Nephron progenitor cell (in vitro differentiated cells): ENCODE data around the gene GRIN1.
A peak's percentile ranks its signal among the peaks of the same experiment; 100 is the strongest.

Experiments
- DNase-seq: peaks from one replicate; pipeline ENCODE4 v3.0.0; 2021
- H3K27ac Mint-ChIP-seq: 2 replicates; pipeline ENCODE4 v1.8.0; 2021; ENCODE audit warnings: mild to moderate bottlenecking, moderate library complexity, mixed read lengths
- H3K27me3 Mint-ChIP-seq: 2 replicates; pipeline ENCODE4 v1.8.0; 2021; ENCODE audit warnings: mild to moderate bottlenecking, low read depth, mixed read lengths; ENCODE audit not compliant: poor library complexity
- H3K36me3 Mint-ChIP-seq: 2 replicates; pipeline ENCODE4 v1.8.0; 2021; ENCODE audit warnings: low read depth, mixed read lengths
- H3K4me1 Mint-ChIP-seq: 2 replicates; pipeline ENCODE4 v1.8.0; 2021; ENCODE audit warnings: mixed read lengths
- H3K4me3 Mint-ChIP-seq: 2 replicates; pipeline ENCODE4 v1.8.0; 2021; ENCODE audit warnings: mild to moderate bottlenecking, moderate library complexity, mixed read lengths
- H3K9me3 Mint-ChIP-seq: 2 replicates; pipeline ENCODE4 v1.8.0; 2021; ENCODE audit warnings: mild to moderate bottlenecking, moderate library complexity, mixed read lengths
- TF ChIP-seq, protein P1 (sequence below): fragments of 200-600 bp; sonication (generic); IDR thresholded peaks from 2 replicates; pipeline ENCODE4 v1.5.0; 2021; ENCODE audit warnings: antibody characterized with exemption

GRIN1 gene

DNA sequence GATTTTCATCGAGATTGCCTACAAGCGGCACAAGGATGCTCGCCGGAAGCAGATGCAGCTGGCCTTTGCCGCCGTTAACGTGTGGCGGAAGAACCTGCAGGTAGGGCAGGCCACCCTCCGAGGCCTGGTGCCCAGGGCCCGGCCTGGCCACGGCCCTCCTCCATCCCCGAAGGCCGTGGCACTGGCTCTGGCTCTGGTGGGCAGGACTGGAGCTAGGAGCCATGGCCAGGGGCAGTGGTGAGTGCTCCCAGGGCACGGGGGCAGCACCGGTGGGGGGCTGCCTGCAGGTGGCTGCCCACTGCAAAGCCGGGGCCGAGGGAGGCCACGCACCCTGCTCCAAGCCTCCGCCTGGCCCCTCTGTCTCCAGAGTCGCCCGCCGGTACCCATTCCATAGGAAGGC is 24.9 kb downstream of the GRIN1 start:
- TF ChIP-seq, protein P1, sequence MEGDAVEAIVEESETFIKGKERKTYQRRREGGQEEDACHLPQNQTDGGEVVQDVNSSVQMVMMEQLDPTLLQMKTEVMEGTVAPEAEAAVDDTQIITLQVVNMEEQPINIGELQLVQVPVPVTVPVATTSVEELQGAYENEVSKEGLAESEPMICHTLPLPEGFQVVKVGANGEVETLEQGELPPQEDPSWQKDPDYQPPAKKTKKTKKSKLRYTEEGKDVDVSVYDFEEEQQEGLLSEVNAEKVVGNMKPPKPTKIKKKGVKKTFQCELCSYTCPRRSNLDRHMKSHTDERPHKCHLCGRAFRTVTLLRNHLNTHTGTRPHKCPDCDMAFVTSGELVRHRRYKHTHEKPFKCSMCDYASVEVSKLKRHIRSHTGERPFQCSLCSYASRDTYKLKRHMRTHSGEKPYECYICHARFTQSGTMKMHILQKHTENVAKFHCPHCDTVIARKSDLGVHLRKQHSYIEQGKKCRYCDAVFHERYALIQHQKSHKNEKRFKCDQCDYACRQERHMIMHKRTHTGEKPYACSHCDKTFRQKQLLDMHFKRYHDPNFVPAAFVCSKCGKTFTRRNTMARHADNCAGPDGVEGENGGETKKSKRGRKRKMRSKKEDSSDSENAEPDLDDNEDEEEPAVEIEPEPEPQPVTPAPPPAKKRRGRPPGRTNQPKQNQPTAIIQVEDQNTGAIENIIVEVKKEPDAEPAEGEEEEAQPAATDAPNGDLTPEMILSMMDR, result no peak
- no peaks in the 10 kb centered on the region for H3K9me3 Mint-ChIP-seq
- no peaks in the 10 kb centered on the region for H3K36me3 Mint-ChIP-seq
- H3K27me3 Mint-ChIP-seq, result peaks cover 100% of the 10 kb centered on the region
- no peaks in the 10 kb centered on the region for H3K4me1 Mint-ChIP-seq
- peak overlapping the region; percentile 71 for H3K4me3 Mint-ChIP-seq
- DNase-seq, result no peak
- H3K27ac Mint-ChIP-seq, result no peak overlapping the region

DNA sequence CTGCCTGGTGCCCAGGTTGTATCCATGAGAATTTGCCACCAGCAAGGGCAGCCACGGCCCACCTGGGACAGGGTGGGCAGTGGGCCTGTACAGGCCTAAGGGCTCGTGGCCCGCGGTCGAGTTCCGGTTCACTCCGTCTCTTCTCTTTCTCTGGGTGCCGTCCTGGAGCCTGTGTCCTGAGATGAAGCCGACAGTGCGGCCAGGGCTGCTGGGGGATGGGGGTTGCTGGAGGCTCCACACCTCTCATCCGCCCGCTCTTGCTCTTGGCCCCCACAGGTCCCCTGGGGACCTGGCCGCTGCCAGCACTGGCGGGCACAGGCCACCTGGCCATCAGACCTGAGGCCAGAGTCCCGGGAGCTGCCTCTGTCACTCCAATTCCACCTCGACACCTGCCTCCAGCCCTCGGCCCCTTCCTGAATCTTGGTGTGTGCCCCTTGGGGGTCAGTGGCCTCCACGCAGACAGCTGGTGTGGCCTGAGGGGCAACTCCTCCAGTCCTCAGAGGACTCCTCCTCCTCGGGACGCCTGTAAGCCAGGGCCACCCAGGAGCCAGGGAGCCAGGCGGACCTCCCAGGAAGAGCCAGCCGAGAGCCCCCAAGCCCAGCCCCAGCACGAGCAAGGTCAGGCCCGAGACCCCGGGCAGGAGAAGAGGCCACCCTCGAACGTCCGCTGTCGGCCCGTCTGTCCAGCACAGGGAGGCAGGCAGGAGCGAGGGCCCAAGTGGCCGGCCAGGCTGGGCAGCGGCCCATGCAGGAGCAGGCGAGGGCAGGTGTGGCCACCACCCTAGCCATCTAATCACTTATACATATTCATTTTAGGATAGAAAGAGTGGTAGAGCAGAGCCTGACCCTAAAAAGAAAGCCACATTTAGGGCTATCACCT is 25.7 kb downstream of the GRIN1 start:
- Mint-ChIP-seq H3K9me3 (no peaks in the 10 kb centered on the region), H3K4me3 (no peak overlapping the region), H3K27ac (no peak overlapping the region), H3K4me1 (no peaks in the 10 kb centered on the region), H3K36me3 (no peaks in the 10 kb centered on the region), H3K27me3 (peaks cover 95% of the 10 kb centered on the region)
- TF ChIP-seq, protein P1, result no peak
- no peak for DNase-seq

DNA sequence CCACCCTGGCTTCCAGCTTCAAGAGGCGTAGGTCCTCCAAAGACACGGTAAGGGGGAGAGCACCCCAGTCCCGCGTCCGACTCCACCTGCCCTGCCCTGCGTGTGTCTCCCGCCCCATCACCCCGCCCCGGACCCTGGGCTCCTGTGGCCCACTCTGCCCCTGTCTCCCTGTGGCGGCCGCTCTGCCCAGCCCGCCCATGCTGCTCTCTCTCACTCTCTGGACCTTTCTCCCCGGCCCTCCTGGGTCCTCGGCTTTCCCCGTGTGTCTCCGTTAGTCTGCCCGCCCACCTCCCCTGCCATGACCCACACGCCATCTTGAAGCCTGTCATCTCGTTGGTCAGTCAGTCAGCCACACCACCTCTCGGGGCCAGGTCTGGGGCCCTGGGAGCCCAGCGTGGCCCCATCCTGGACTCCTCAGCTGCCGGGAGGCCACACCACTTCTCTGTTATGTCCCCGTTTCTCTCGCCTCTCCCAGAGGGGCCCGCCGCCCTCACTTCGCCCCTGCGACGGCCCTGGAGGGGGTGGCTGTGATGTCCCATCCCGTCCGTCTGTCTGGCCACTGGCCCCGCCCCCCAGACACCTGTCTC is 26.4 kb downstream of the GRIN1 start:
- no peak overlapping the region for H3K4me3 Mint-ChIP-seq
- no peaks in the 10 kb centered on the region for H3K9me3 Mint-ChIP-seq
- no peaks in the 10 kb centered on the region for H3K4me1 Mint-ChIP-seq
- TF ChIP-seq, protein P1, result no peak
- H3K27me3 Mint-ChIP-seq, result peaks cover 94% of the 10 kb centered on the region
- H3K36me3 Mint-ChIP-seq, result no peaks in the 10 kb centered on the region
- no peak for DNase-seq
- H3K27ac Mint-ChIP-seq, result no peak overlapping the region

DNA sequence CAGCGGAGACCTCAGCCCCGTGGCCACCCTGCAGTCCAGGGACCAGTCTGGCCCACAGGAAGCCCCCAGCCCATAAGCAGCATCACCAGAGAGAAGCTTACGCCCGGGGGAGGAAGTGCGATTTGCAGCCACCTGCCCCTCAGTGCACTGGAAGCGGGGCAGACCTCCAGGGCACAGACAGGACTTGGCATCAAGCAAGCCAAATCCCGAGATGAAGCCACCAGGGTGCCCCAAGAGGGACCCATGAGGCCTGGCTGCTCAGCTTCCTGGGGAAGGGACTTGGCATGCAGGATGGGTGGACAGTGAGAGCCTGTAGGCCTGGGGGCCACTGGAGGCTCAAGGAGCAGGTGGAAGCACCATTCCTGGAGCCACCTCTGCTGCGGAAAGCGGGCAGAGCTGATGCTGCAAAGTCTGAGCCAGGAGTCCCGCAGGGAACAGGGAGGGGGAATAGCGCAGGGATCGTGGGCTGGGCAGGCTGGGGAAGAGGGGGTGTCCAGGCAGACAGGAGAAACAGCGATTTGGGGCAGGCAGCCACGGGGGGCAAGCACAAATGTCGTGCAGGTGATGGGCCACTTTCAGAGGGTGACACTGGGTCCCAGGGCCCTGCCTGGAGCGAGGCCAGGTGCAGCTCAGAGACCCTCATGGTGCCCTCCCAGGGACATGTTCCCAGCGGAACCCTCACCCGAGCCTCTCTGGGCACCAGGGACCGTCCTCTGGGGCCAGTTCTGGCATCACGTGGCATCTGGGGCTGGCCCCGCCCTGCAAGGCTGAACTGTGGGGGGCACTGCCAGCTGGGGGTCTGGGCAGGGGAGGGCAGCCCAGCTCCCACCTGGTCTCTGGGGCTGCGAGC is 27.7 kb downstream of the GRIN1 start:
- no peaks in the 10 kb centered on the region for H3K9me3 Mint-ChIP-seq
- DNase-seq, result no peak
- TF ChIP-seq, protein P1, result no peak
- H3K4me1 Mint-ChIP-seq, result no peaks in the 10 kb centered on the region
- no peaks in the 10 kb centered on the region for H3K36me3 Mint-ChIP-seq
- H3K27ac Mint-ChIP-seq, result no peak overlapping the region
- peaks cover 94% of the 10 kb centered on the region for H3K27me3 Mint-ChIP-seq
- H3K4me3 Mint-ChIP-seq, result no peak overlapping the region

DNA sequence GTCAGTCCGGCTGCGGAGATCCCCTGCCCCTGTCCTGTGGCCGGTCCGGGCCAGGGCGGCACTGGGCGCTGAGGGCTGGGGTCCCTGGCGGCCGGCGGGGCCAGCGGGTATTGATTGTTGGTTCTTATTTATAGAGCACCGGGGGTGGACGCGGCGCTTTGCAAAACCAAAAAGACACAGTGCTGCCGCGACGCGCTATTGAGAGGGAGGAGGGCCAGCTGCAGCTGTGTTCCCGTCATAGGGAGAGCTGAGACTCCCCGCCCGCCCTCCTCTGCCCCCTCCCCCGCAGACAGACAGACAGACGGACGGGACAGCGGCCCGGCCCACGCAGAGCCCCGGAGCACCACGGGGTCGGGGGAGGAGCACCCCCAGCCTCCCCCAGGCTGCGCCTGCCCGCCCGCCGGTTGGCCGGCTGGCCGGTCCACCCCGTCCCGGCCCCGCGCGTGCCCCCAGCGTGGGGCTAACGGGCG is 28.4 kb downstream of the GRIN1 start:
- H3K9me3 Mint-ChIP-seq, result no peaks in the 10 kb centered on the region
- no peaks in the 10 kb centered on the region for H3K4me1 Mint-ChIP-seq
- DNase-seq, result no peak
- peaks cover 94% of the 10 kb centered on the region for H3K27me3 Mint-ChIP-seq
- H3K36me3 Mint-ChIP-seq, result no peaks in the 10 kb centered on the region
- no peak overlapping the region for H3K4me3 Mint-ChIP-seq
- TF ChIP-seq, protein P1, result no peak
- no peak overlapping the region for H3K27ac Mint-ChIP-seq
